CD4-positive, alpha-beta T cell treated with Interleukin-15 for 1 hour (primary cell): ENCODE results near the gene C19orf85.
A peak's percentile ranks its signal among the peaks of the same experiment; 100 is the strongest.

Experiments used
- DNase-seq: peaks from one replicate; pipeline ENCODE4 v3.0.0-alpha.2; 2020

The C19orf85 gene

DNA sequence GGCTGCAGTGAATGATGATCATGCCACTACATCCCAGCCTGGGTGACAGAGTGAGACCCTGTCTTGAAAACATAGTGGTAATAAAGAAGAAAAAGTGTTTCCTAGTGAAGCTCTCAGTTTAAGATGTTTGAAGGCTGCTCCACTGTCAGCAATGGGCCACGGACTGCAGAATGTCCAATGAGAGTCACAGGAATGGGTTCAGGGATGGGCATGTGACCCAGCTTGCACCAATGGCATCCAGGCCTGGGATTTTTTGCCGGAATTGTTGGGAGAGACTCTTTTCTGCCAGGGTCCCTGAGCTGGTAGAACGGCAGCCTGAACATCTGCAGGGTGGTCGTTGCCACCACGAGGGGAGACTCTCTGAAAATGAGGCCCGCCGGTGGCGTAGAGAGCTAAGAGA is 27.7 kb downstream of the C19orf85 start:
- DNase-seq = no peak

DNA sequence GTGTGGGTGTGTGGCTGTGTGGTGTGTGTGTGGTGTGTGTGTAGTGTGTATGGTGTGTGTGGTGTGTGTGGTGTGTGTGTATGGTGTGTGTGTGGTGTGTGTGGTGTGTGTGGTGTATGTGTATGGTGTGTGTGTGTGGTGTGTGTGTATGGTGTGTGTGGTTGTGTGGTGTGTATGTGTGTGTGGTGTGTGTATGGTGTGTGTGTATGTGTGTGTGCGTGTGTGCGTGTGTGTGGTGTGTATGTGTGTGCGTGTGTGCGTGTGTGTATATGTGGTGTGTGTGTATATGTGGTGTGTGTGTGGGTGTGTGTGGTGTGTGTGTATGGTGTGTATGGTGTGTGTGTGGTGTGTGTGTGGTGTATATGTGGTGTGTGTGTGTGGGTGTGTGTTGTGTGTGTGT is 29.5 kb downstream of the C19orf85 start:
- DNase-seq = no peak

DNA sequence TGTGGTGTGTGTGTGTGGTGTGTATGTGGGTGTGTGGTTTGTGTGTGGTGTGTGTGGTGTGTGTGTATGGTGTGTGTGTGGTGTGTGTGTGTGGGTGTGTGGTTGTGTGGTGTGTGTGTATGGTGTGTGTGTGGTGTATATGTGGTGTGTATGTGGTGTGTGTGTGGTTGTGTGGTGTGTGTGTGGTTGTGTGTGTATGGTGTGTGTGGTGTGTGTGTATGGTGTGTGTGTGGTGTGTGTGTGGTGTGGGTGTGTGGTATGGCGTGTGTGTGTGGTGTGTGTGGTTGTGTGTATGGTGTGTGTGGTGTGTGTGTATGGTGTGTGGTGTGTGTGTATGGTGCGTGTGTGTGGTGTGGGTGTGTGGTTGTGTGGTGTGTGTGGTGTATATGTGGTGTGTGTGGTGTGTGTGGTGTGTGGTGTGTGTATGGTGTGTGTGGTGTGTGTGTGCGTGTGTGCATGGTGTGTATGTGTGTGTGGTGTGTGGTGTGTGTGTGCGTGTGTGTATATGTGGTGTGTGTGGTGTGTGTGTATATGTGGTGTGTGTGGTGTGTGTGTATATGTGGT is 30.1 kb downstream of the C19orf85 start:
- no peak for DNase-seq

DNA sequence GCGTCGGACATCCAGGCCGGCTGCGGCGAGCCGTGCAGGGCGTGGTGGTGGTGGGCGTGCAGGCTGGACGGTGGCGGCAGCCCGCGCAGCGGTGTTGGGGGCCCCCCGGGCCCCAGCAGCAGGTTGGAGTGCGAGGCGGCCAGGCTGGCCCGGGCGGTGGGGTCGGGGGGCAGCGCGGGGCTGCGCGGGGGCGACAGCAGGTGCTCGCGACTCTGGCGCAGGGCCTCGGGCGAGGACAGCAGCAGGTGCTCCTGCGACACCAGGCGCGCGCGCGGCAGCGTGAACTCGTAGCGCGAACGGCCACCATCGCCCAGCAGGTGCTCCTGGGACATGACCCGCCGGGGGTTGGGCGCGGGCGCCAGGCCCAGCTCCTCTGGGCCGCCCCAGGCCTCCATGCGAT is 31.3 kb downstream of the C19orf85 start:
- DNase-seq = no peak

DNA sequence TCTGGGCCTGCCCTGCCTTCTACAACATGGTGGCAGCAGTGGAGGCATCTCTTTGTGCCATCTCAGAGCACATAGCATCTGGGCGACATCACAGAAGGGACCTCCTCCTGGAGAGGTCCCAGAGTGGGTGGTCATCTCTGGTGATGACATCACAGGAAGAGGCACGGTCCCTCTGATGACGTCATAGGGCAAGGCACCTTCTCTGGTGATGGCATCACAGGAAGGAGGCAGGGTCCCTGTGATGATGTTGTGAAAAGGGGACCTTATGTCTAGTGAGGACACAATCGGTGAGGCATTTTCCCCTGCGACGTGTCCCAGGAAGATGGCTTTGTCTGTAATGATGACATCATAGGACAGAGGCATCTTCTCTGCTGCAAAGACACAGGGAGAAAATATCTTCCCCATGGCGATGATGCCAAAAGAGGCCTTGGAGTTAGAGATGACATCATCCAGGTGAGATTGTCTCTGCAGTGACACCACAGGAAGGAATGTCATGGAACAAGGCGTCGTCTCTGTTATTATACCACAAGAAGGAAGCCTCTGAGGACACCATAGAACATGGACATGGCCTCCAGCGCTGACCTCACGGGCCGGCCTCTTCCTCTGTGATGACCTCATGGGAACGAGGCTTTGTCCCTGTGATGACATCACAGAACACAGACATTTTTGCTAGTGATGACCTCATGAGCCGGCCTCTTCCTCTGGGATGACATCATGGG is 32.2 kb downstream of the C19orf85 start:
- DNase-seq = no peak

DNA sequence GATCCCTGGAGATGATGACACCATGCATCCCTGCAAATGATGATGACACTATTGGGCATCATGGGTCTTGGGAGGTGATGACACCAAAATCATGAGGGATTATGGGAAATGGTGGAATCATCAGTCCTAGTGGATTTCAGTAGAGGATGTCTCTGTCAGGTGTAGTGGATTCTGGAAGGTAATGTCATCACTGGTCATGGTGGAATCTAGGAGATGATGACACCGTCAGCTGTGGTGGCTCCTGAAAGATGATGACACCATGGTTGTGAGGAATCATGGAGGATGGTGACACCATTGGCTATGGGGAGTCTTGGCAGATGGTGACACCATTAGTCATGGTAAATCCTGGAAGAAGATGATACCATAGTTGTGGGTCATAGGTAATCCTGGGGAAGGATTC is 33.4 kb downstream of the C19orf85 start:
- no peak for DNase-seq

DNA sequence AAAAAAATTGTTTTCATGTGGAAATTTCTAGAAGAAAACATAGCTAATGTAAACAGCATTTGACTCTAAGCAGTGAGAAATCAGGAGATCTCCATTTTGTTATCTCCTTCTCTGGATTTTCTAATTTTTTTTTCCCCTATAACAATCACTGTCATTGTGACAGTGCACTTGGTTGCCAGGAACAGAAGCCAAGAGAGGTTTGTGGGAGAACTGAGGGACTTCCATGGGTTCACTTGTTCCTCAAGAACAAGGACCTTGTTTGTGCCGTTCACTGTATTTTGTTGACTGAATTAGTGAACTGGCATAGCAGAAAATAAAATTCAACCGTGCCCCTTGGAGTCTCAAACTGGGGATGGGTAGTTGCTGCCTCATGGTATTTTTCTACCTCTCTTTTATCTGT is 38.5 kb downstream of the C19orf85 start:
- DNase-seq = no peak

DNA sequence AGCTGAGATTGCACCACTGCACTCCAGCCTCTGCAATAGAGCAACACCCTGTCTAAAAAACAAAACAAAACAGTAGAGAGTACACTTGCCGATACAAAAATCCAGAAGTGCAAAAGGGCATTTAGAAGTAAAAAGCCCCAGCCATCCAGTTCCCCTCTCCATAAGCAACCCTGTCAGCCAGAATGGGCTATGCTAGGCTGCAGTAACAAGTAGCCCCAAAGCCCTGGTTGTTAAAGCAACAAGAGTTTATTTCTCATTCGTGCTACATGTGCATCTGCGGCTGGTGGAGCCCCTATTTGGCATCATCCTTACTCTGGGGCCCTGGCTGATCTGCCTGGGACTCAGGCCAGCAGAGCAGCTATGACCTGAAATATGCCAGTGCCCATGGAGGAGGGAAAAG is 40.0 kb downstream of the C19orf85 start:
- no peak for DNase-seq

DNA sequence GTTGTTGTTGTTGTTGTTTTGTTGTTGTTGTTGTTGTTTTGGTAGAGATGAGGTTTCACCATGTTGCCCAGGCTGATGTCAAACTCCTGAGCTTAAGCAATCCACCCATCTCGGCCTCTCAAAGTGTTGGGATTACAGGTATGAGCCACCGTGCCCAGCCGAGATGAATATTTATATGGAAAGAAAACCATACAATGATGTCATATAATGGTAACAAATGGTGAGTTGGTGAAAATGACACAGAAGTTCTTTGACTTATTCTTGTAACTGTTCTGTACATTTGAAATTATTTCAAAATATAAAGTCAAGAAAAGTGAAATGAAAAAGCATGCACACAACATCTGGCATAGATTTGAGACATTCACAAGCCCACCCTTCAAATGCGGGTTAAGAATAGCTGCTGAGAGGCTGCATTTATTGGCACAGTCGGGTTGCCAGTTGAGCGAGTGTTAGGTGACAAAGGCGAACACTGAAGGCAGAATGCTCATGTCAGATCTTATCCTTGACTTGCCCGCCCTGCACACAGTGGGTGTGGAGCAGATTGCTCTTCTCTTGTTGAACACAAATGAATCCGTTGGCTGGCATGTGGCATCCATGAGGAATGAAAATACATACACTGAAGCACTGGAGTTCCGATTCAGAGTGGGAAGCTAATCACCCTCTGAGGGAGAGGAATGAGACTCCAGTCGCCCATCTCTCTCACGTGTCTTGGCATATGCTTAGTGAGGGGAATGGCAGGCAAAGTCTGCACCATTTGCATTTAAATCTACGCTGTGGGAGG is 41.1 kb downstream of the C19orf85 start:
- no peak for DNase-seq

DNA sequence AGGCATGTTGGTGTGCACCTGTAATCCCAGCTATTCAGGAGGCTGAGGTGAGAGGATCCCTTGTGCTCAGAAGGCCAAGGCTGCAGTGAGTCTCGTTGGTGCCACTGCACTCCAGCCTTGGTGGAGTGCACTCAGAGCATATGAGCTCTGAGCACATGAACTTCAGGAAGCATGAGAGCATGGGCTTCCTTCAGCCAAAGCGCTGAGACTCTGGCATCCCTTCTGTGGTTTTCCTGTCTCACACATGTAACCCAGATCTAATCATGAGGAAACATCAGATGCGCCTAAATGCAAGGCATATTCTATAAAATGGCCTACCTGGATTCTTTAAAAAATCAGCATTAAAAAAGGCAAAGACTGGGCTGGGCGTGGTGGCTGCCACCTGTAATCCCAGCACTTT is 43.3 kb downstream of the C19orf85 start:
- peak; percentile 30 for DNase-seq

DNA sequence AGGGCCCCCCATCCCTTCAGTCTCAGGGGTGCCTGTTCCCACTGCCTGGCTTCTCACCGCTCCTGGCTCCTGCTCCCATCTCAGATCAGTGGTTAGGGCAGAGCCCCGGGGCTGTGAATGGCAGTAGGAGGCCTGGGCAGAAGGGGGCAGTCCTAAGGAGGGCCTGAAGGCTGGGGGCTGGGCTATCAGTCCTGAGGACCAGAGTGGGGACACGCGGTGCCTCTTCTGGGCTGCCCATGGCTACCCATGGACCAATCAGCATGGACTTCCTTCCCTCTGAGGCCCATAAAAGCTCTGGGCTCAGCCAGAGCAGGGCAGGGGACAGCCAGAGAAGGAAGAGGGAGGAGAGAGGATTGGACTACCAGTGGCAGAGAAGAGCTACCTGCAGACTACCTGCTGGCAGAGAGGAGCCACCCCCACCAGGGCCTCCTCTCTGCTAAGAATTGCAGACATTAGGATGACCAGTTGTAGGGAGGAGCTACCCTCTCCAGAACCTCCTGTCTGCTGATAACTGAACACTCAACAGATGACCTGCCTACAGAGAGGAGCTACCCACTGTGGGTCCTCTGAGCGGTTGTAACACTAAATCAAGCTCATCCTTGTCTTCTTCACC is 44.8 kb downstream of the C19orf85 start:
- no peak for DNase-seq

DNA sequence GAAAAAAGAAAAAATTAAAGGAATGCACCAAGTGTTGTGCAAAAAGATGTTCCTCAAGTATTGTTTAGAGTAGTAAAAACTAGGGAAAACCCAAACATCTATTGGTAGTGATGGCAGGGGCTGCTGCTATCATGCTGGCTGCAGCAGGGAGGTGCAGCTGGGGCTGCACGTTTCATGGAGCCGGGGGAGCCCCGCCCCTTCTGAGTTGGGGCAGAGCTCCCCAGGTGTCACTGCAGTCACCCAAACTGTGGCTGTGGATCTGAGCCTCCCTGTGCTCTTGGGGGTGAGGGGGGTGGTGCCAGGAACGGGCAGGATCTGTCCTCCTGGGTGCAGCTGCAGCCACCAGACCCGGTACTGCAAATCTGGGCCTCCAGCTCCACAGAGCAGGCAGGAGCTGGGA is 45.4 kb downstream of the C19orf85 start:
- no peak for DNase-seq

DNA sequence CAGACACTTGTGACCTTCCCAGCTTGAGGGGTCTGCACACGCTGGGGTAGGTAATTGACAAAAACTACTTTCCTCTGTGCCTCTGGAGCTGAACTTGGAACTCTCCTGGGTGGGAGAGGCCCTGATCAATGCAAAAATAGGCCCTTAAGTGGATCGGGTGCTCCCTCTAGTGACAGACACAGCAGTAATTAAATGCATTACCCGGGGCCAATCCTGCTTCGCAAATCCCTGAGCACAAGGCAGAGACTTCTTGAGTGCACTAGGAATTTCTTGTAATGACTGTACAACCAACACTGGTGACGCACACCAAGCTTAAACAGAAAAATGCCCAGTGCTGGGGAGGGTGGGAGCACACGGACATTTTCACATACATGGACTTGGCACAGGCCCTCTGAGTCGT is 46.4 kb downstream of the C19orf85 start:
- peak; percentile 51 for DNase-seq
